ENCODE data around the gene SCUBE1. TPM values are rescaled to one million over a fixed set of nuclear protein-coding genes. Genes with fewer than 3 reads are reported as not detected.

The SCUBE1 gene
- total and polyA plus RNA-seq, 2 of the 8 experiments (the other 6 are each of a cell fraction or from before 2014, with no cell fraction given) = 2.3 to 4.9 TPM

DNA sequence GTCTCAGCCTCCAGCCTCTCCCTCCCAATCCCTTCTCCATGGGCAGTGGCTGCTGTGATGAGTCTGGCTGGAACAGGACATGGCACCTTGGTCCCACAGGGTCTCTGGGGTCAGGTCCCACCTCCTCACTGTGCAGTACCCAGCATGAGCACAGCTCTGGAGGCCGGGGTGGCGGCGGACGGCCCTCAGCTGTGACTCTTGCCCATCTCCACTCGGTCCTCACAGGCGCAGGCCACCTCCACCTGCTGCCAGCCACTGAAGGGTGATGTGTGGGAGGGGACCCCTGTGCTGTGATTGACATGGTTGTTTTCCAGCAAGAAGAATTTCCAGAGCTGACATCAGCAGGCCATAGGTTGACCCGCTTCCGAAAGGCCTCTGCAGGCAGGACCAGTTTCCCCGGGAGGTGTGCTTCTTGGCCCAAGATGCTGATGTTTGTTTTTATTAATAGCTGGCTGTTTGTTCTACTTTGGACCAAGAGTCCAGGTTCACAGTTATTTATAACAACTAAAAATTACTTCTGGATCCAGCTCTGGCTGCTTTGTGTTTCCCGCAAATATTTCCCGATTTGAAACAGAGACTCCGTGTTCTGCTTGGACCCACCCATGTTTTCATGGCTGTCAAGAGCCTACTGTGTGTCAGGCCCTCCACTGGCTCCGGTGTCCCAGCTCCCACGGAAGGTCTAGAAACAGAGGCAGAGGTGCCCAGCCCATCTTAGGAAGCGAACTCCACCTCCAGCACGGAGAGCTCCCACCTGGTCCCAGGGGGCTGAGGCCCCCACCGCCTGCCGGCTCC, 45.7 kb downstream of the SCUBE1 start (continued):
- TF ChIP-seq RXRA (IDR thresholded peaks at IDR 0.05; ENCODE audit: insufficient read depth, low read depth, low read length) = no peak
- no peak for TF ChIP-seq NANOG (IDR thresholded peaks at IDR 0.05; ENCODE audit: insufficient read depth, low read depth, low read length, poor library complexity, severe bottlenecking)
